H9 (cell line): Measurements from ENCODE around the gene VPS13A. TPM values are rescaled to one million over a fixed set of nuclear protein-coding genes. Genes with fewer than 3 reads are reported as not detected.

Source experiments
- DNase-seq: peaks from one replicate; pipeline ENCODE4 v3.0.0-alpha.2; 2017
- H2AFZ ChIP-seq: one replicate; pipeline ENCODE4 v1.6.1; 2013; ENCODE audit warnings: mild to moderate bottlenecking, low read length, control low read depth, moderate library complexity
- H2AK5ac ChIP-seq: 2 replicates; pipeline ENCODE4 v1.6.1; 2013; ENCODE audit warnings: low read length, control low read depth, mixed read lengths; ENCODE audit not compliant: insufficient read length
- H2BK120ac ChIP-seq: one replicate; pipeline ENCODE4 v1.6.1; 2013; ENCODE audit warnings: low read depth, mild to moderate bottlenecking, low read length, control low read depth, inconsistent platforms; ENCODE audit not compliant: poor library complexity, severe bottlenecking
- H2BK12ac ChIP-seq: 2 replicates; pipeline ENCODE4 v1.6.1; 2013; ENCODE audit warnings: low read length, control low read depth, mixed read lengths, low read depth; ENCODE audit not compliant: insufficient read length
- H2BK15ac ChIP-seq: 2 replicates; pipeline ENCODE4 v1.6.1; 2013; ENCODE audit warnings: low read depth, low read length, control low read depth
- H2BK20ac ChIP-seq: one replicate; pipeline ENCODE4 v1.6.1; 2013; ENCODE audit warnings: low read depth, mild to moderate bottlenecking, low read length, control low read depth, inconsistent platforms; ENCODE audit not compliant: poor library complexity, severe bottlenecking
- H2BK5ac ChIP-seq: 2 replicates; pipeline ENCODE4 v1.6.1; 2013; ENCODE audit warnings: low read length, control low read depth, mixed read lengths; ENCODE audit not compliant: insufficient read length
- H3K14ac ChIP-seq: 2 replicates; pipeline ENCODE4 v1.6.1; 2013; ENCODE audit warnings: low read length, control low read depth; ENCODE audit not compliant: insufficient read depth
- H3K18ac ChIP-seq: 2 replicates; pipeline ENCODE4 v1.6.1; 2013; ENCODE audit warnings: low read depth, mild to moderate bottlenecking, mixed read lengths, low read length, control low read depth; ENCODE audit not compliant: insufficient read length
- H3K23ac ChIP-seq: 2 replicates; pipeline ENCODE4 v1.6.1; 2013; ENCODE audit warnings: low read length, control low read depth, mixed read lengths, low read depth; ENCODE audit not compliant: insufficient read length
- H3K23me2 ChIP-seq: 2 replicates; pipeline ENCODE4 v1.6.1; 2013; ENCODE audit warnings: low read depth, mild to moderate bottlenecking, mixed read lengths, low read length, control low read depth; ENCODE audit not compliant: insufficient read length, poor library complexity, severe bottlenecking
- H3K27ac ChIP-seq: 2 replicates; pipeline ENCODE4 v1.5.1; 2013; ENCODE audit warnings: low read length, control low read depth, mixed read lengths, low read depth; ENCODE audit not compliant: insufficient read length
- H3K27me3 ChIP-seq: 2 replicates; pipeline ENCODE4 v1.6.1; 2013; ENCODE audit warnings: low read length, control low read depth, inconsistent platforms; ENCODE audit not compliant: insufficient read depth
- H3K4ac ChIP-seq: 2 replicates; pipeline ENCODE4 v1.6.1; 2013; ENCODE audit warnings: low read depth, mild to moderate bottlenecking, control low read depth, inconsistent platforms, low read length, moderate library complexity
- H3K4me1 ChIP-seq: 2 replicates; pipeline ENCODE4 v1.6.1; 2013; ENCODE audit warnings: low read length, control low read depth, inconsistent platforms; ENCODE audit not compliant: insufficient read depth
- H3K4me2 ChIP-seq: 2 replicates; pipeline ENCODE4 v1.6.1; 2013; ENCODE audit warnings: low read length, control low read depth, mixed read lengths; ENCODE audit not compliant: insufficient read length, insufficient read depth
- H3K56ac ChIP-seq: 2 replicates; pipeline ENCODE4 v1.6.1; 2013; ENCODE audit warnings: low read depth, mild to moderate bottlenecking, mixed read lengths, low read length, control low read depth; ENCODE audit not compliant: insufficient read length
- H3K79me1 ChIP-seq: 2 replicates; pipeline ENCODE4 v1.6.1; 2013; ENCODE audit warnings: low read depth, mild to moderate bottlenecking, moderate library complexity, low read length, control low read depth, inconsistent platforms; ENCODE audit not compliant: insufficient read depth, poor library complexity, severe bottlenecking
- H3K79me2 ChIP-seq: 2 replicates; pipeline ENCODE4 v1.6.1; 2013; ENCODE audit warnings: low read length, control low read depth, inconsistent platforms; ENCODE audit not compliant: insufficient read depth
- H3K9ac ChIP-seq: 2 replicates; pipeline ENCODE4 v1.6.1; 2013; ENCODE audit warnings: low read length, control low read depth, mixed read lengths; ENCODE audit not compliant: insufficient read length; ENCODE audit errors: extremely low read depth
- H3K9me3 ChIP-seq: one replicate; pipeline ENCODE4 v1.6.1; 2013; ENCODE audit warnings: low read depth, low read length, inconsistent platforms; ENCODE audit not compliant: control insufficient read depth
- H3T11ph ChIP-seq: one replicate; pipeline ENCODE4 v1.6.1; 2013; ENCODE audit warnings: mild to moderate bottlenecking, low read length, control low read depth, inconsistent platforms
- H4K20me1 ChIP-seq: one replicate; pipeline ENCODE4 v1.6.1; 2013; ENCODE audit not compliant: control insufficient read depth, insufficient read length, insufficient read depth
- H4K5ac ChIP-seq: 2 replicates; pipeline ENCODE4 v1.6.1; 2013; ENCODE audit warnings: low read depth, mild to moderate bottlenecking, mixed read lengths, low read length, control low read depth; ENCODE audit not compliant: insufficient read length
- H4K8ac ChIP-seq: replicated peaks from 2 replicates; pipeline ENCODE4 v1.6.1; 2013; ENCODE audit warnings: low read length, control low read depth, mixed read lengths, low read depth; ENCODE audit not compliant: insufficient read length
- H4K91ac ChIP-seq: 2 replicates; pipeline ENCODE4 v1.6.1; 2013; ENCODE audit warnings: low read depth, mild to moderate bottlenecking, moderate library complexity, mixed read lengths, low read length, control low read depth; ENCODE audit not compliant: insufficient read length
- H3K27ac Mint-ChIP-seq, 3 experiments: 2 replicates in 2 of 3; 3 replicates in 1 of 3; pipeline ENCODE4 v1.8.0; 2020 to 2021; ENCODE audit warnings: mixed read lengths in 3 of 3, mild to moderate bottlenecking in 1 of 3, moderate library complexity in 1 of 3
- H3K27me3 Mint-ChIP-seq: 2 replicates; pipeline ENCODE4 v1.8.0; 2021; ENCODE audit warnings: low read depth, mild to moderate bottlenecking, moderate library complexity, mixed read lengths
- H3K36me3 Mint-ChIP-seq, 3 experiments: 2 replicates in 2 of 3; 3 replicates in 1 of 3; pipeline ENCODE4 v1.8.0; 2020 to 2021; ENCODE audit warnings: low read depth in 3 of 3, mixed read lengths in 3 of 3; ENCODE audit not compliant: insufficient read depth in 1 of 3
- H3K4me1 Mint-ChIP-seq, 2 experiments: 2 replicates each; pipeline ENCODE4 v1.8.0; 2020; ENCODE audit warnings: mixed read lengths in 2 of 2
- H3K4me3 Mint-ChIP-seq, 2 experiments: 2 replicates in 1 of 2; 3 replicates in 1 of 2; pipeline ENCODE4 v1.8.0; 2020 to 2021; ENCODE audit warnings: mild to moderate bottlenecking in 2 of 2, mixed read lengths in 2 of 2, moderate library complexity in 1 of 2
- H3K9me3 Mint-ChIP-seq, 2 experiments: 2 replicates in 1 of 2; 3 replicates in 1 of 2; pipeline ENCODE4 v1.8.0; 2020; ENCODE audit warnings: mild to moderate bottlenecking in 2 of 2, mixed read lengths in 2 of 2, moderate library complexity in 1 of 2
- WGBS: extraction: QIAGEN DNeasy Blood & Tissue Kit; methylation state at CpG from one replicate; pipeline ENCODE4 v1.1.7; 2013; ENCODE audit warnings: missing lambda C conversion rate, low lambda C conversion rate, mixed read lengths; ENCODE audit not compliant: insufficient read length; ENCODE audit errors: extremely low coverage; 5-methylcytosine and 5-hydroxymethylcytosine counted together
- total RNA-seq: library from RNA; stranded (reverse); gene quantifications from 2 replicates; pipeline ENCODE4 v1.2.1, GENCODE V29; 2021
- TF ChIP-seq, protein P1 (sequence below): fragments of 200-600 bp; sonication (generic); conservative IDR thresholded peaks from 3 replicates; pipeline ENCODE4 v1.8.0; 2021; ENCODE audit warnings: antibody characterized with exemption, mild to moderate bottlenecking

The VPS13A gene
- total RNA-seq, 1 experiment from 2014 or later, result 34.0 TPM

DNA sequence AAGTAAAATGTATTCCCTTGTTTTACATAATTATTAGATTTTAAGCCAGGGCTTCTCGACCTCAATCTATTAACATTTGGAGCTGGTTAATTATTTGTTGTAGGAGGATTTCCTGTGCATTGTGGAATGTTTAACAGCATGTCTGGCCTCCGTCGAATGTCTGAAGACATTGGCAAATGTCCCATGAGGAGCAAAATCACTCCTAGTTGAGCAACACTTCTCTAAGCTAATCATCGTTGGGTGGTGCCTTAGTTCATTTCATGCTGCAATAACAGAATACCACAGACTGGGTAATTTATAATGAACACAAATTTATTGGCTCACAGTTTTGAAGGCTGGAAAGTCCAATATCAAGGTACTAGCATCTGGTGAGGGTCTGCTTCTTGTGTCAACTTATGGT is 13.4 kb upstream of the VPS13A start:
- Histone ChIP-seq H3K4me1 (peaks cover 3% of the 10 kb centered on the region; the same call in 1 of the 2 replicates), H3K79me1 (no peaks in the 10 kb centered on the region), H3K56ac (no peak overlapping the region), H4K20me1 (no peaks in the 10 kb centered on the region), H3K79me2 (no peaks in the 10 kb centered on the region), H3K23ac (no peak overlapping the region), H2BK120ac (no peak overlapping the region), H4K5ac (no peak overlapping the region), H3K9ac (no peak overlapping the region), H2BK12ac (no peak overlapping the region), H3K23me2 (no peaks in the 10 kb centered on the region), H3T11ph (no peak overlapping the region), H2BK5ac (no peak overlapping the region), H3K14ac (no peak overlapping the region), H3K4me2 (no peak overlapping the region), H4K91ac (no peak overlapping the region), H3K27me3 (no peaks in the 10 kb centered on the region), H2AK5ac (no peak overlapping the region), H3K4ac (no peak overlapping the region), H3K9me3 (no peaks in the 10 kb centered on the region), H2BK20ac (no peak overlapping the region), H3K18ac (no peak overlapping the region), H2AFZ (no peak overlapping the region), H3K27ac (no peak overlapping the region), H4K8ac (no peak overlapping the region), H2BK15ac (no peak overlapping the region)
- Mint-ChIP-seq H3K36me3 (peaks cover 0 to 9% (median 0%) of the 10 kb centered on the region in 3 experiments; a peak in 4 of 7 replicates), H3K9me3 (peaks cover 5 to 11% of the 10 kb centered on the region in 2 experiments; a peak in 4 of 5 replicates), H3K27ac (no peak overlapping the region), H3K4me1 (peaks cover 10 to 26% of the 10 kb centered on the region in 2 experiments), H3K27me3 (no peaks in the 10 kb centered on the region; the same call in none of the 2 replicates), H3K4me3 (no peak overlapping the region)
- no peak for DNase-seq
- WGBS, result no CpG with 5 or more reads among the region's 4 CpGs
- TF ChIP-seq, protein P1, sequence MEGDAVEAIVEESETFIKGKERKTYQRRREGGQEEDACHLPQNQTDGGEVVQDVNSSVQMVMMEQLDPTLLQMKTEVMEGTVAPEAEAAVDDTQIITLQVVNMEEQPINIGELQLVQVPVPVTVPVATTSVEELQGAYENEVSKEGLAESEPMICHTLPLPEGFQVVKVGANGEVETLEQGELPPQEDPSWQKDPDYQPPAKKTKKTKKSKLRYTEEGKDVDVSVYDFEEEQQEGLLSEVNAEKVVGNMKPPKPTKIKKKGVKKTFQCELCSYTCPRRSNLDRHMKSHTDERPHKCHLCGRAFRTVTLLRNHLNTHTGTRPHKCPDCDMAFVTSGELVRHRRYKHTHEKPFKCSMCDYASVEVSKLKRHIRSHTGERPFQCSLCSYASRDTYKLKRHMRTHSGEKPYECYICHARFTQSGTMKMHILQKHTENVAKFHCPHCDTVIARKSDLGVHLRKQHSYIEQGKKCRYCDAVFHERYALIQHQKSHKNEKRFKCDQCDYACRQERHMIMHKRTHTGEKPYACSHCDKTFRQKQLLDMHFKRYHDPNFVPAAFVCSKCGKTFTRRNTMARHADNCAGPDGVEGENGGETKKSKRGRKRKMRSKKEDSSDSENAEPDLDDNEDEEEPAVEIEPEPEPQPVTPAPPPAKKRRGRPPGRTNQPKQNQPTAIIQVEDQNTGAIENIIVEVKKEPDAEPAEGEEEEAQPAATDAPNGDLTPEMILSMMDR, result no peak
